ENCODE results near the gene POPDC3. TPM values are rescaled to one million over a fixed set of nuclear protein-coding genes. Genes with fewer than 3 reads are reported as not detected.

The POPDC3 gene
- 1.3 and 3.0 TPM in 2 replicates for total RNA-seq

GRCh38 chr6:105179244-105180065 lies at the start of gene POPDC3:
Gene POPDC3, minus strand, starts transcription at chr6:105180014. Its CDS starts 18,105 bp downstream, at chr6:105161909.

Other genes starting within 250 kb of the POPDC3 start
- not detected in 2 replicates for gene LIN28B, start 222.9 kb downstream of the POPDC3 start, total RNA-seq
- gene PREP, start 223.1 kb upstream of the POPDC3 start, total RNA-seq: 20.9 and 22.5 TPM in 2 replicates